Upper lobe of right lung (tissue), 1 donor: ENCODE measurements around the gene ATAD3C. TPM values are rescaled to one million over a fixed set of nuclear protein-coding genes. Genes with fewer than 3 reads are reported as not detected.
A peak's percentile ranks its signal among the peaks of the same experiment; 100 is the strongest.
"Not testable (repeated sequence)": the region's sequence is repeated elsewhere in the genome, so short reads cannot be mapped to it uniquely, and the experiment has no call there.

Experiments used
- ATAC-seq: fragments of 200-7000 bp; cut with Tn5 transposase; one replicate; pipeline ENCODE4 v1.9.1; 2020; ENCODE audit warnings: mild to moderate bottlenecking, moderate library complexity
- DNase-seq: peaks from one replicate; pipeline ENCODE4 v3.0.0-alpha.2; 2020
- H3K27ac ChIP-seq: fragments of 200-600 bp; one replicate; pipeline ENCODE4 v1.8.0; 2022
- H3K27me3 ChIP-seq: fragments of 200-600 bp; one replicate; pipeline ENCODE4 v1.8.0; 2022; ENCODE audit warnings: mild to moderate bottlenecking
- H3K36me3 ChIP-seq: fragments of 200-600 bp; one replicate; pipeline ENCODE4 v1.8.0; 2022
- H3K4me1 ChIP-seq: fragments of 200-600 bp; one replicate; pipeline ENCODE4 v1.8.0; 2022
- H3K4me3 ChIP-seq: fragments of 200-600 bp; one replicate; pipeline ENCODE4 v1.8.0; 2022; ENCODE audit warnings: mild to moderate bottlenecking
- H3K9me3 ChIP-seq: fragments of 200-600 bp; one replicate; pipeline ENCODE4 v1.8.0; 2022
- CTCF ChIP-seq: fragments of 200-600 bp; IDR thresholded peaks from one replicate; pipeline ENCODE4 v1.8.0; 2022; ENCODE audit warnings: antibody characterized with exemption
- intact Hi-C: fragments of 100-400 bp; cut with DNase I; formaldehyde crosslinking; loops from one replicate; pipeline ENCODE4 v1.11.0; 2022
- total RNA-seq: library from RNA; stranded (reverse); fragmentation: NEBNext Ultra II Directional; extraction: Animal tissue kit (Norgen Biotek cat#: 25700); gene quantifications from one replicate; pipeline ENCODE4 v1.2.1, GENCODE V29; 2021
- donor health status: DM: no; HTN: yes; CAD: no; lungs with severe emphysema.

ATAD3C gene
- total RNA-seq, 1 donor from 2014 or later = 10.4 TPM

GRCh38 chr1:1489861-1490260 lies 40.4 kb downstream of the ATAD3C start:
- H3K27me3 ChIP-seq = no peaks in the 10 kb centered on the region
- ATAC-seq (no peak), DNase-seq (no peak)
- peaks cover 7% of the 10 kb centered on the region for H3K9me3 ChIP-seq
- H3K27ac ChIP-seq = no peak overlapping the region
- no peak for TF ChIP-seq CTCF
- no peak overlapping the region for H3K4me3 ChIP-seq
- peaks cover 42% of the 10 kb centered on the region for H3K36me3 ChIP-seq
- intact Hi-C loops = no loop called here
- no peaks in the 10 kb centered on the region for H3K4me1 ChIP-seq

GRCh38 chr1:1490633-1491230 lies 41.2 kb downstream of the ATAD3C start:
- H3K27ac ChIP-seq = no peak overlapping the region
- no peaks in the 10 kb centered on the region for H3K27me3 ChIP-seq
- intact Hi-C loops = no loop called here
- H3K9me3 ChIP-seq = peaks cover 7% of the 10 kb centered on the region
- no peak overlapping the region for H3K4me3 ChIP-seq
- peaks cover 42% of the 10 kb centered on the region for H3K36me3 ChIP-seq
- no peak for TF ChIP-seq CTCF
- H3K4me1 ChIP-seq = no peaks in the 10 kb centered on the region
- DNase-seq (no peak), ATAC-seq (no peak)

GRCh38 chr1:1491601-1492000 lies 42.1 kb downstream of the ATAD3C start:
- peaks cover 42% of the 10 kb centered on the region for H3K36me3 ChIP-seq
- H3K27me3 ChIP-seq = no peaks in the 10 kb centered on the region
- intact Hi-C loops = no loop called here
- no peak overlapping the region for H3K4me3 ChIP-seq
- no peak overlapping the region for H3K27ac ChIP-seq
- peaks cover 7% of the 10 kb centered on the region for H3K9me3 ChIP-seq
- no peaks in the 10 kb centered on the region for H3K4me1 ChIP-seq
- DNase-seq = no peak
- no peak for ATAC-seq
- TF ChIP-seq CTCF = no peak

- H3K4me3 ChIP-seq, H3K27ac ChIP-seq, ATAC-seq, H3K4me1 ChIP-seq, H3K27me3 ChIP-seq, DNase-seq, H3K9me3 ChIP-seq, intact Hi-C loops: not testable (repeated sequence)
- H3K36me3 ChIP-seq = peaks cover 27% of the 10 kb centered on the region
Measured at GRCh38 chr1:1494311-1494710, 44.8 kb downstream of the ATAD3C start.

GRCh38 chr1:1495461-1495975 lies 46.0 kb downstream of the ATAD3C start:
- H3K27me3 ChIP-seq, H3K4me1 ChIP-seq, intact Hi-C loops, H3K4me3 ChIP-seq, H3K9me3 ChIP-seq, H3K27ac ChIP-seq, DNase-seq: not testable (repeated sequence)
- peak; percentile 3 for ATAC-seq
- peaks cover 15% of the 10 kb centered on the region for H3K36me3 ChIP-seq

- intact Hi-C loops, H3K27me3 ChIP-seq, H3K4me1 ChIP-seq, H3K9me3 ChIP-seq, H3K36me3 ChIP-seq: not testable (repeated sequence)
- ATAC-seq = peak; percentile 61
- peak overlapping the region; percentile 78 for H3K27ac ChIP-seq
- H3K4me3 ChIP-seq = peak overlapping the region; percentile 21
- peak; percentile 76 for TF ChIP-seq CTCF
- peak; percentile 86 for DNase-seq
Measured at GRCh38 chr1:1504777-1505365, 55.4 kb downstream of the ATAD3C start.
